HG03280 (cell line): ENCODE results near the gene DYNC2H1.

Experiments
- ATAC-seq: cut with Tn5 transposase; IDR thresholded peaks from one replicate; pipeline ENCODE4 v1.9.1; 2021; ENCODE audit warnings: mild to moderate bottlenecking, moderate library complexity; ENCODE audit not compliant: unreplicated experiment

DYNC2H1 gene

DNA sequence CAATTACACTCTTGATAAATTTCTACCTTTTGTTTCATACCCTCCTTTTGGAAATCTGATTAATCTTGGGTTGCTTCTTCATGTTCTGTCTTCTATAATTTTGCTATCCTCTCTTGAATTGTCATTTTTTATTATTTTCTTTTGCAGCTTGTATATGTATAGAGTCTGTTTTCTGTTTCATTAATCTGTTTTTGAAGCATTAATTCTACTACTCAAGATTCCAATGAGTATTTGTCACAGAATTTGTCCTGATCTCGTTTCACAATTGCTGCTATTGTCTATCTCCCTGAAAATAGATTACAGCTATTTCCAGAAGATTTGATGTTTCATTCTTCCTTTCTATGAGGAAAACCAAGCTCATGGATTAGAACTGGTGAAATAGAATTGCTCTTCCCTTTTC, 406.1 kb downstream of the DYNC2H1 start:
- ATAC-seq: no peak

DNA sequence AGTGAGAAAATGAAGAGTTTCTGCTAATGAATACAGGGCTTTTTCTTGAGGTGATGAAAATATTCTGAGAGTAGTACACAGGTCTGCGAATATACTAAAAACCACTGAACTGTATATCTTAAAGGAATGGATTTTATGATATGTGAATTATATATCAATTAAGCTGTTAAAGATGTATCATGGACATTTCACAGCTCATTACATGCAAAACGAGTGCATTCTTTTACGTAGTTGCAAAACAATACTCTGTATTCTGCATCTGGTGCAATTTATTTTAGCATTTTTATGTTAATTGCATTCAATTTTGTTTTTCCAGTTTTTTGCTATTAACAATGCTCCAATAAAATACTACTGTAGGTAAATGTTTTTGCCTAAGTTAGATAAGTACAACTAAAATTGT, 411.6 kb downstream of the DYNC2H1 start:
- no peak for ATAC-seq

DNA sequence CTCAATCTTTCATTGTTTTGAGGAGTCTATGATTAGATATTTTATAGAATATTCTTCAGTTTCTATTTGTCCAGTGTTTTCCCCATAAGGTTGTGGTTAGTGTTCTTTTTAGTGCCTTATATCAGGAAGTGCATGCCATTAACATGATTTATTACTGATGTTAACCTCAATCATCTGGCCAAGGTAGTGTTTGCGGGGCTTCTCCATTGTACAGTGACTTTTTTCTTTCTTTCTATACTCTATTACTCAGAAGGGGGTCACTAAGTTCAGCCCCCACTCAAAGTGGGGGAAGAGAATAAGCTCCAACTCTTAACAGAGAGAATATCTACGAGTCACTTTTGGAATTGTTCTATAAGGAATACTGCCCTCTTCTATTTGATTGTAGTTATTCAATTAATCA, 415.8 kb downstream of the DYNC2H1 start:
- no peak for ATAC-seq

DNA sequence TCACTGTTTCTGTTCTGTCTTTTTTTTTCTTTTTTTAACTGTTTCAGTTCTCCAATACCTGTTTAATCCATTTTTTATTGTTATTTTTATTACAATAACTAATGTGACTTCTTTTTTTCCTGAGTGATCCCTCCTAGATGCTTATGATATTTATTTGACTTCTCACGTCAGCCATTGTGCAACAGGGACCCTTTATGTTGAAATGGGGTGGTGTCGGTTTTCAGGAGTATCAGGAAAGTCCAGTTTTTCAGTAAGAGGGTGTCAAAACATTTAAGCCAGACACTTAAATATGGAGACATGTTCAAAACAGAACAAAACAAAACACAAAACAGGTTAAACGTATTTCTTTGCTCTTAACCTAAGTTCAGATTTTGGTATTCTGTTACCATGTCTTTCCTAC, 418.8 kb downstream of the DYNC2H1 start:
- ATAC-seq: no peak

DNA sequence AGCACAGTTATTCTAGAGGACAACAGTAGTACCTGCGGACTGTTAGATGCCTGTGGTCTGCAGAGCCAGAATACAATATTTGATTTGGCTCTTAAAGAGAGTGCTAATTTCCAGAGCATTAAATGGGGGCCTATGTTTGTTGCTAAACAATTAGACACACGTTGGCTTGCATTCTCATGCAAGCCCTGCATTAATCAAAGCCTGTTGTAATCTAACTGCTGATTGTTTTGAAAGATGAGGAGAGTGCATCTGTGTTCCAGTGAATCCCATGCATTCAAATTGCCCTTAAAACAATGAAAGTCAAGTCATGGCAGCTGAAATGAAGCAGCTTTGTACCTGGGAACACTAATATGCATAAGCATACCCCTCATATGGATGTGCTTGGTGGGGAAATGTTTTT, 419.4 kb downstream of the DYNC2H1 start:
- ATAC-seq: no peak

DNA sequence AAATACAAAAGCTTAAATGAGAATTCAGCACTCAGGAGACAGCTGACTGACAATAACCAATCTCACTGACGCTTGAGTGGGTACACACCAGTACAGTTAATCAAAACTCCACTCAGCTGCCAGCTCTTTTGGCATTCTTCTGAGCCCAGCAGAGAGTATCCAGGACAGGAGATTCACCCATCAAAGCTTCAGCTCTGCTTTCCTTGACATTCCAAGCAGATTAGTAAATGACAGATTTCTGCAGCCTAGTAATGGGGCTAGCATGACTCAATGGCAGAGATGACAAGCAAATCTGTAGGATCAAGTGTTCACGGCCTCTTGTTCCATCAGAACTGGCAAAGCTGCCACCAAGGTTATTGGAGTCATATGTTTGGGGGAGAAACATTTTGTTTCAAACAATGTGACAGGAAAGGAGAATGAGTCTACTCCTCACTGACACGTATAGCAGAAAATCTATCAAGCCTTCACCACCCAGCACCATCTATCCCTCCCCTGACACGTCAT, 420.0 kb downstream of the DYNC2H1 start:
- no peak for ATAC-seq
